ACHN (cell line): Measurements from ENCODE around the gene MAN2C1.
"Not testable (repeated sequence)": the region's sequence is repeated elsewhere in the genome, so short reads cannot be mapped to it uniquely, and the experiment has no call there.

Experiments
- DNase-seq: peaks from one replicate; pipeline ENCODE4 v3.0.0-alpha.2; 2015
- in situ Hi-C: cut with HindIII; loops from 2 replicates; pipeline ENCODE4 v1.10.0; 2017; ENCODE audit warnings: low sequenced_read_pairs, low pct_ligation_motif_present, low pct_unique_long_range_greater_than_20kb

The MAN2C1 gene

DNA sequence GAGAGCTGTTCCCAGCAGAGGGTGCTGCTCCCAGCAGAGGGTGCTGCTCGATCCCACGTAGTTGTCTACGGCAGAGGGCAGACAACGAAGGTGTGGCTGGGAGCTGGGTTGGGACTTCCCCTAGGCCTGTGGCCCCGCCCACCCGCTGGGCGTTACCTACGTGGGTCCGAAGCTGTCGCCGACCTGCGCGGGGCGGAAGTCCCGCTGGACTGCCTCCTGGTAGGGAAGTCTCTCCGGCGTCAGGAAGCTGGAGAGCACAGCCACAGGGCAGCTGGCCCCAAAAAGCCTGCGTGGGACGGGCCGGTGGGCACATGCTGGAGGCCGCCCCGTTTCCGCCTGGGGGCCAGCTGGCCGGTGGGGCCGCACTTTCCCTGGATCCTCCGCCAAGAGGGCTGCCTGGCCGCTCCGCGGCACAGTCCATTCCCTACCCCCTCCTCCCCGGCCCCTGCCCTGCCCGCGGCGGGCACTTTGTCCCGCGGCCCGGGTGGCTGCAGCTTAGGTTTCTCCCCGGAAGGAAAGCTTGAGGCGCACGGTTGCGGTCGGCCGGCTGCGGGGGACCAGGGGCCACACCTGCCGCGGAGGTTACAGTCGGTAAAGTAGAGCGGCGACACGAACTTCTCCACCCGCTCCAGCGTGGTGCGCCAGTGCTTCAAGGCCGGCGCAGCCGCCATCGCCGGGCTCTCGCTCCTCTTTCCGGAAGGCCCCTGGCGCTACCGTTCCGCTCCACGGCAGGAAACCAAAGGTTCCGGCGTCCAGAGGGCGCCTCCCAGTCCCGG, at the start of gene MAN2C1:
Gene MAN2C1 (minus strand): TSS at position 695 of the 776 bp plus-strand sequence. CDS start 24 bp downstream, at position 671.
- in situ Hi-C loops: no loop called here

DNA sequence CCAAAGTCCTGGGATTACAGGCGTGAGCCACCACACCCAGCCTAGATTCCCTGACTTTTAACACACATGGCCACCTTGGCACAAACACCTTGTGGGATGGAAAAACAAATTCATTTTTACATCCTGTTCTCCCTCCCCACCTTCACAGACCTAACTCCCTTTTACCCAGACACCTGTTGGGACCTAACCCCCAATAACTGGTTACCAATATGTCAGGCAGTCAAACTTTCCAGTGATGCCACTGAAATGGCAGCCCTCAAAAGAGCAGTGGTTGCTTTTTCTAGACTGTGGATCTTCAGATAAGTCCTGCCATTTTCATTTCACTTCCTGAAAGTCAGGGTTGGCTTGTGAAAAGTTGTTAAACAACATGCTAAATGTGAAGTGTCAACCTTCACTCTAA, 48.2 kb upstream of the MAN2C1 start:
- in situ Hi-C loops: no loop called here
- no peak for DNase-seq

More for the DNA sequence above, at the start of gene MAN2C1:
- DNase-seq: peak; percentile 95

DNA sequence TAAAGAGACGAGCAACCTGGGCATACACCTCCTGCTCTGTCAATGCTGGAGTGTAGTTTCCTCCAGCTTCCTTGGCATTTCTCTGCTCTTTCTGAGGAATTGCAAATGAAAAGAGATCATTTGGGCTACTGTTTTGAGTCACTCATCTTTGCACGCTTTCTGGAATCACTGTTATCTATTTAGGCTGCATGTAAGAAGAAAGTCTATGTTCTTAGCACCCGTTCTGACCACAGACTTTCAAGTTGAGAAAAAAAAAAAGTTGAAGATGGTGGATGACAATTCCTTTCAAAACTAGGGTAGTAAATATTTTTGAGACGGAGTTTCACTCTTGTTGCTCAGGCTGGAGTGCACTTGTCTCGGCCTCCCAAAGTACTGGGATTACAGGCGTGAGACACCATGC, 41.8 kb upstream of the MAN2C1 start:
- in situ Hi-C loops: no loop called here

DNA sequence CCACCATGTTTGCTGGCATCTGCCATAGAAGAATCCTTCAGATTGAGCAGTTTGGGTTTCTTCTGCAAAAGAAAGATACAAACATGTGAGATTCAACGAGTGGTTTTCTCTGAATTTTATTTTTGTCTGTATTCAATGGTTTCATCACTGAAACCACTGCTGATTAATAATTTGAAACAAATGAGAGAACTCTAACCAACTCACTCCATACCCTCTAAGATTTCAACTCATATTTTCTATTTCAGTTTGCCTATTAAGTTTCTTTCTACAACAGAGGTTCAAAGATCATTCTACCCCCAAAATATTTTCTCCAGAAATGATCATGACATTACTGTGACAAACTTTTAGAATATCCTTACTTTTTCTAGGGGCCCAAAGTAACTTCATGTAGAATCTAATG, 38.7 kb upstream of the MAN2C1 start:
- DNase-seq: no peak
- in situ Hi-C loops: no loop called here

More for the DNA sequence above, 41.8 kb upstream of the MAN2C1 start:
- DNase-seq: no peak

DNA sequence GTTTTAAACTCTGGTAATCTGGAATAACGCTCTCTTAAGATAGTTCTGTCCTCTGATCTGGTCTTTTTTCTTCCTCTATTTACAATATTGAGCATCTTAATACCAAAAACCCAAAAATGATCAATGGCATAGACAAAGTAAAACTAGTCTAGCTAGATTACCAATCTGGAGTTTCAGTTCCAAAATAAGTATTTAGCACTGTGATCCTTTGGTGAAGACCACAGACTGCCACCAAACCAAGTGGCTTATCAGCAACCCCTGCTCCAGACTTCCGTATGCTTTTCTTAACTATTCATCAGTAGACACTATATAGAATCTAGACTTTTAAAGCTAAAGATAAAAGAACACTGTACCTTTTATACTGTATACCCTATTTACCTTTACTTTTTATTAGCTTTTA, 35.5 kb upstream of the MAN2C1 start:
- in situ Hi-C loops: no loop called here
- no peak for DNase-seq

DNA sequence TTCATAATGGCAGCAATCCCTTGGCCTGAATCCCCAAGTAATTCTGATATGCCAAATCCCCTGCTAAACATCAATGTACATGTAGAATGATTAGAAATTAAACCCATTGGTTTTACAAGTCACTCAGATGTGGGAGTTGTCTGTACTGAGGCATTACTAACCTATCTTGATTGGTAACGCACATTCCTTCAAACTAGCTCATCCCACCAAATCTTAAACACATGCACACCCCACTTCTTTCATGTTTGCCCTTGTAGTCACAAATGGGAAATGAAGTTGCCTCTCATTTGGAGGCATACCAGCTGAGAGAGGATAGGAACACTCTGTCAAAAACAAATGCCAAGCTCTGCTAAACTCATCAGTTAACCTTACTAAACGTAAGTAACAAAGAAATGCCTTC, 29.1 kb upstream of the MAN2C1 start:
- no peak for DNase-seq
- in situ Hi-C loops: no loop called here

DNA sequence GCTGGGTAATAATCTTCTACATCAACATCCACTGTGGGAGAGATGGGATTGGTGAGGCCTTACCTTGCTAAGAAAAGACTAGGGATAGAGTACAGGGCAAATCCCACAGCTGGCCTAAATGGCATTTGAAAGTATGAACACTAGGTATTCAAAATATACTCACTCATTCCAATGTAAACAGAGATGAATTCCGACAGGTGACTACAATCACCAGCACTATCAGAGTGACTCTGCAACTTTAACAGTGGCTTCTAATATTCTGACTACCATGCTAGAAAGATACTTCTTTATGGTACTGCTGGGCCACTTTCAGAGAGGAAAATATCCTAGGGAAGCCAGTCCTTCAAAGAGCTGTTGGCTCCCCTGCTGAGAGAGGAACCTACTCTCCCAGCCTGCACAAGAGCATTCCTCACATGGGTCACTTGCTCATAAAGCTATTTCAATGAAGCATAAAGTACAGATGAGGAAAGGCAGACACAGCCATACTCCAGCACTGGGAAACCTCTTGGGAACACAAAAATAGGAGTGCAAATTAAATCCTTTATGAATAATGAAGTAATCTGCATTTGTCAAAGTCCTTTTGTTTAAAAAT, 21.5 kb upstream of the MAN2C1 start:
- in situ Hi-C loops: no loop called here
- no peak for DNase-seq

DNA sequence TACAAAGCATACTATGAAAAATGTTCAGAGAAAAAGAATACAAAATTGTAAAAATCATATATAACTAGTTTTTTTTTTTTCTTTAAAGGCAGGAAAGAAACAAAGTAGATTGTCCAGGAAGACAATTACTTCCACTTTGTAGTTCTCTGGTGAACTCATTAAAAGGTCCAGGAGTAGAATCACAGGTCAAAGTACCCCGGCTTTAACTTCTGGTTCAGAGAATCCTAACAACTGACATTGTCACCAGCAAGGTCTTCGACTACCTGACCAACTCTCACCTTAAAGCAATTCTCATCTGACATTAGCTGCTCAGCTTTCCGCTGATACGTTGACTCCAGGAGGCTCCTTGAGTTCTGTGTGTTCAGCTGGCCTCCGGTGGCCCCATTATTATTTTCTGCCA, 15.6 kb upstream of the MAN2C1 start:
- in situ Hi-C loops, DNase-seq: not testable (repeated sequence)

DNA sequence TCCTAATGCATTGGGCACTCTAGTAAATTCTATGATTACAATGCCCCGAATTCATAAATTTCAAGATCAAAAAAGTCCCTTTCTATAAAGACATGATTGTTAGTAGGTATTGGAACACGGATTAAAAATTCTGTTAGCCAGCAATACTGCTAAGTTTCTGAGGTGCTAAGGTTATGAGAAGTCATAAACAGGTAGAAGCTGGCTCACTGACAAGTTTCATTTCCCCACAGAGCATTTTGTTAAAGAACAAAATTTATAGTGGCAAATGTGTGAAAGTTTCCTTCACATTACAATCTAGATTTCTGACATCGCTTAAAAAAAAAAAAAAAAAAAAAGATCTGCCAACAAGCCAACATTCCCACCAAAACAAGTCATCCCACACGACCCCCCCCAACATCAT, 12.4 kb upstream of the MAN2C1 start:
- DNase-seq: no peak
- in situ Hi-C loops: no loop called here

DNA sequence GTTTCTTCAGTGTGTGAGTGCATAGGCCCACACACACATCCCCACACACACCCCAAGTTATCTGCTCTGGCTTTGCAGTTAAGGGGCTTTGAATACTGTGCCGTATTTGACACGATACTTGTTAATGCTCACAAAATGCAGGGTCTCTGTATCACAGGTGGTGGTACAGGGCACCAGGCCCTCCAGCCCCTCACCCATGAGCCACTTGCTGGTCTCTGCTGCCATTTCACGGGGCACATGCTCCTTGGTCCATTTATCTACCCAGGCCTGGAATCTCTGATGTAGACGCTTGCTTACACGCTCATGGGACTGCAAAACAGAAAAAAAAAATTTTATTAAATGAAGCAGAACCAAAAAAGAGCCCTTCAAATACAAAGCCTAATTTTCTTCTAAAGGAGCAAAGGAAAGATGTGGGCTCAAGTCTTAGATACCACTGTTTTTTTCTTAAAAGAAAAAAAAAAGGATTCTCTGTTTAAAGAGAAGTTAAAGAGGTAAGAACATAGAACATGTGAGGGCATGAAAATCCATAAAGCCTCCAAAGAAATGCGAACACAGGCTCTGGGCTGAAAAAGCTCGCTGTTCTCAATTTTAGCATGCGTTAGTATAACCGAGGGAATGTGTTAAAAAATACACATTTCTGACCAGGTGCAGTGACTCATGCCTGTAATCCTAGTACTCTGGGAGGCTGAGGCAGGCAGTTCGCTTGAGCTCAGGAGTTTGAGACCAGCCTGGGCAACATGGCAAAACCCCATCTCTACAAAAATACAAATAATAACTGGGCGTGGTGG, 3.7 kb upstream of the MAN2C1 start:
- in situ Hi-C loops: no loop called here
- no peak for DNase-seq

DNA sequence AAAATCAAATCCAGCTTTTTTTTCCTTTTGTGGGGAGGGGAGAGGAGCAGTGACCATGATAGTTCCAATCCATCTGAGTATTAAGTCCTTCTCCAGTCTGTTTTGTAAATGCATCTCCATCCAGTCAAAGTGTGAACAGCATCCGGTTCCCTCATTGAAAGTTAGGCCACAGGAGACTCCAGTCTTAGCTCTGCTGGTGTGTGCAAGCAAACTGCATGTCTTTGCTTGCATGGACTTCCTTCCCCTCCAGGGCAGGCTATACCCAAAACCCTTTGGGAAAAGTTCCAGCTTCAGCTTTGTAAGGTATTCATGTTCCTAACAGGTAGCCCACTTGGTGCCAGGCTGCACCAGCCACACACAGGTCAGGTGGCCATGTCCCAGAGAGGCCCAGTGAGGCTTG, 3.1 kb upstream of the MAN2C1 start:
- DNase-seq: no peak
- in situ Hi-C loops: no loop called here

DNA sequence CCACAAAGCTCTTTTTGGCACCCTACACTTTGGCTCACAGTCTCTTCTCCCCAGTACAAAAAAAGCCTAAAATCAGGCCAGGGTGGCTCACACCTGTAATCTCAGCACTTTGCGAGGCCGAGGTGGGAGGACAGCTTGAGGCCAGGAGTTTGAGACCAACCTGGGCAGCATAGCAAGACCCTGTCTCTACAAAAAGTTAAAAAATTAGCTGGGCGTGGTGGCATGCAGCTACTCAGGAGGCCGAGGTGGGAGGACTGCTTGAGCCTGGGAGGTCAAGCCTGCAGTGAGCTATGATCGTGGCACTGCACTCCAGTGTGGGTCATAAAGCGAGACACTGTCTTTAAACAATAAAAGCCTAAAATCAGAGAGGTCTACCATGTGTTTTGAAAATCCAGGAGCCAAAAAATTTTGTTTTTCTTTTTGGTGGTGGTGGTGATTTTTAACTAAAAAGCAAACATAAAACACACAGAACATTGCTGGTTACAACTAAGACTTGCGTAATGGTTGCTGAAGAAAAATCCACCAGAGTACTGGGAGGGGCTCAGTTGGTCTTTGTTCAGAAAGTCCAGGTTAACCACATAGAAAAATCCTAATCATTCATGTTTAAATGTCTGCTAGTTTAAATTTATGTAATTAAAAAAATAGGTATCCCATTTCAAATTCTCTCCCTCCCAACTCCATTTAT, 1.6 kb upstream of the MAN2C1 start:
- no peak for DNase-seq
- in situ Hi-C loops: no loop called here

DNA sequence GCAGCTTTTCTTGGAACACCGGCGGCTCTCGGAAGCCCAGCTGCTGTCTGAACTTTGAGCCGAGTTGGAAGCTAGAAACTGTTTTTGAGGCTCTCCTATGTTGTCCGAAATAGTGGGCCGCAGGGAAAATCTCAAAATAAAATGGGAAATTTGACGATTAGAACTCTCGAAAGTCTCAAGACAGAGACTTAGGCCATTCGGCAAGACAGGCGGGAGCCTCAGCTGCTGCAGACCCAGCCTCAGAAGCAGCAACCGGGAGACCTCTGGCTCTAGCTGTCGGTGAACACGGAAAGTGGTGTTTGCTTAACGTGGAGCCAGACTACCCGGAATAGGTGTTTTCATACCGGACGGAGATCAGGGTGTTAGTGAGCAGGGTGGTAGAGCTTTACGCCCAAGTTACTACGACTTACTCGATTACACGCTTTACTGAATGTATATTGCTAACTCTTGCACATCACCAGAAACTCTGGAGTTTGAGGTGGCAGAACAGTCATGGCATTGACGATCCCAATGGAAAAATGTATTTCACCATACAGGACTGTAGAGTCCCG, 357 bp upstream of the MAN2C1 start:
- no peak for DNase-seq
- in situ Hi-C loops: no loop called here

DNA sequence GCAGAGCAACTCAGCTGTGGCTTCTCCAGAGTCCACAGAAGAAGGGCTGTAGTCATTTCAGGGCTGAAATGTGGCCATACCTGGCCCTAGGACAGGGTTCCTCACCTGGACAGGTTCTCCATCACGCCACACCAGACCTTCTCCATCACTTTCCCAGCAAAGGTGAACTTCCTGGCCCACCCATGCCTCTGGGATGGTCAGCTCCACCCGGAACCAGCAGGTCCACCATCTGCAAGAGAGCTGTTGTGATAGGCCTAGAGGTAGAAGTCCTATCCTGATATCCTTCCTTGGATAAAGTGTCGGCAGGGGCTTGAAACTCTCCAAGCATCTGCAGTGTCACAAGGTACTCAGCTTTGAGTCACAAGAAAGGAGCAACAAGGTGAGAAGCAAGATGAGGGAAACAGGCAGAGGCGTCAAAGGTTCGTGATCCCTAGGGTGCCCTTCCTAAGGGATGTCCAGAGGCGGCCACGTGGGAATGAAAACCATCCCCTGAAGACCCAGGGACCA, 948 bp downstream of the MAN2C1 start:
- no peak for DNase-seq
- in situ Hi-C loops: no loop called here

DNA sequence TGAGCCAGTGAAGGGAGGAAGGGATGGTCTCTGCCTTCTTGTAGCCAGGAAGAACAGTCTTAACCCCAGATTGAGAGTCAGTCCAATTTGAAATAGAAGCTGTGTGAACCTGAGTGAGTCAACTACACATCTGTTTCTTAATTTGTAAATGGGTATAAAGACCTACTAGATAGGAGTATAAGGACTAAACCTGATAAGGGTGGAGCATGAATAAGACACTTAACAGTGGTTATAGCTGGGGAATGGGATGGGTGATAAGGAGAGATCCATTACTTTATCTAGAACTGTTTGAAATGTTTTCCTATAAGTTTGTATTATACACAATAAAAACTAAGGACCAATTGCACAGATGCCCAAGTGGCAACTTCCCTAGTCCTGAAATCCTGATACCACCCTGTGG, 1.4 kb downstream of the MAN2C1 start:
- DNase-seq: no peak
- in situ Hi-C loops: no loop called here

DNA sequence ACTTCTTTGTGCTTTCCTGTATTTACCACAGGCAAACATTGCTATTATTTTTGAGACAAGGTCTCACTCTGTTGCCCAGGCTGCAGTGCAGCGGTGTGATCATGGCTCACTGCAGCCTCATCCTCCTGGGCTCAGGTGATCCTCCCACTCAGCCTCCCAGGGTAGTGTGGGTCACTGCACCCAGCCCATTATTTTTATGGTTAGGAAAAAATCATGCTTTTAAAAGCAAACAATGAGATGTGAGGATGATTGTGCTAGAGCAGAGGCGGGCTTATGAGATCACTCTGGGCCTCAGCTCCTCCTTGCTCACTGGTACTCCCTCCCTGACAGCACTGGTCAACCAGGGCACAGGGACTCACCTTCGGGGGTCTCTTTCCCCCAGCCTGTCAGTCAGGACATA, 2.2 kb downstream of the MAN2C1 start:
- no peak for DNase-seq
- in situ Hi-C loops: no loop called here

DNA sequence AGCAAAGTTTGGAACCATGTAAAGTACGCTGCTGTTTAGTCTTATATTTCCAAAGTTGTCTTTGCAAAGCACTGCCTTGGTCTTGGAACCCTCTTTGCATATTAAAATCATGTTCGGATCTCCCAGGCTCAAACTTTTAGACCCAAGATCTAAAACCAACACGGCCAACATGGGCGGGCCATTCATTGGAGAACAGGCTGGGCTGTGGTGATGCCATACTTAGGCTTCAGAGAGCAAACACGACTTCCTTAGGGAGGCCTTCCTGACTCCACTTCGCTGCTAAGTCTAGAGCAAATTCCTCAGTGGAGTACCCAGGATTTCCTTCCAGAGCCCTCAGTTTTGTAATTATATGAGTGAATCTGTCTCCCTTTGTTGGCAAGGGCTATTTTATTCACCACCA, 3.5 kb downstream of the MAN2C1 start:
- in situ Hi-C loops: no loop called here
- no peak for DNase-seq

DNA sequence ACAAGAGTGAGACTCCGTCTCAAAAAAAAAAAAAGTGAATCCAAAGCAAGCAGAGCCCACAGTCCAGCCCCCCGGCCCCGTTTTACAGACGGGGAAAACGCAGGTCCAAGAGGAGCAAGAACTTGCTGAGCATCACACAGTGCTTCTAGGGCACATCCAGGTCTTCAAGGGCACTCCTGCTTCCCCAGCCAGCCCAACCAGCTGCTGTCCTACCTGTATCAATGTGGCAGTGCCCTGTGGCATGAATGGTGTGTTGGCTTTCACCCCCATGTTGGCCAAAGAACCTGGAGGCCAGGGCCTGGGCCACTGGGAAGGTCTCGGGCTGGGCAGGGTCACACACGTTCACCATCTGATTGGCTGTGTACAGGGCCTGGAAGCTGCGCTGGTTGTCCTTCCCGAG, 4.6 kb downstream of the MAN2C1 start:
- DNase-seq: no peak
- in situ Hi-C loops: no loop called here
